HG03575 (cell line): ENCODE data around the gene PSG6.
"Not testable (repeated sequence)": the region's sequence is repeated elsewhere in the genome, so short reads cannot be mapped to it uniquely, and the experiment has no call there.

Experiments used
- ATAC-seq: cut with Tn5 transposase; IDR thresholded peaks from one replicate; pipeline ENCODE4 v1.9.1; 2021; ENCODE audit not compliant: unreplicated experiment, insufficient number of reproducible peaks, low FRiP score; ENCODE audit errors: extremely low read depth

PSG6 gene

GRCh38 chr19:42872608-42873007 is 45.1 kb downstream of the PSG6 start:
- no peak for ATAC-seq

DNA sequence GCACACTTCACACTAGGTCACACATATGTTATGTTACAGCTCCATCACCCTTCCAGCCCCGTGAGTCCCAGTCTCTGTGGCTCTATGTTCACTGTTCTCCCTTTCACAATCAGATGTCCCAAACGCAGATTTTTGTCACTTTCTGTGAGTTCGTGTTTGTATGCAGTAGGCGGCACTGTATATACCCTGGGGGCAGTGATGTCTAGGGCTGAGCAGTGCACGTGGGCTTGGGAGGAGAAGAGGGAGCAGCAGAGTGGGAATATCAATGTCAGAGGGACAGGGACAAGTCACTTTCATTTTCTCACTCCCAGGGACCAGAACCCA is 60.2 kb downstream of the PSG6 start:
- ATAC-seq = no peak

DNA sequence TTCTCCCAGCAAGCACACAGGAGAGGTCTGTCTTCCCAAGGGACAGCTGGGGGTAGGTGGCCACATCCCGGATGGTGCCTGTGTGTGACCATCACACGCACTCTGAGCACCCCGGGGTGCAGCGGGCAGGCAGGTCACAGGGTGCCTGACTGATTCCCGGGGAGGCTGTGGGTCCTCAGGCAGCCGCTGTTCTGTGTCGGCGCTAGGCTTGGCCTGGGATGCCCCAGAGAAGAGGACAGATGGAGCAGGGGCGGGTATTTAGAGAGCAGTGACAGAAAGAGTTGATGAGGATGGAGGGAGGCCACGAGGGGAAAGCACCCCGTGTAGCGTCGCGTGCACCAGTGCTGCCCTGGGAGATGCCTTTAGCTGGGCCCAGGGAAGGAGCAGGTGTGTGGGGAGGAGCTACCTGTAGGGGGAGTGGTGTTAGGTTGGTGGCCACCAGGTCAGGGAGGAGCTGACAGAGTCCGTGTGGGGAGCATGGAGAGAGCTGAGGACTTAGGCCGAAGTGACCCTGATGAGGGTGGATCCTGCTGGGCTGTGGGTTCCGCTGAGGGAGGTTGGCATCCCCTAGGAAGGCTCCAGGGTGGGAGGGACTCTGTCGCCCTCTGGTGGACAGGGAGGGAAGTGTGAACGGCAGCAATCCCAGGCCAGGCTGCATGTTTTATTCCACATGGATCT is 60.7 kb downstream of the PSG6 start:
- not testable (repeated sequence) for ATAC-seq

DNA sequence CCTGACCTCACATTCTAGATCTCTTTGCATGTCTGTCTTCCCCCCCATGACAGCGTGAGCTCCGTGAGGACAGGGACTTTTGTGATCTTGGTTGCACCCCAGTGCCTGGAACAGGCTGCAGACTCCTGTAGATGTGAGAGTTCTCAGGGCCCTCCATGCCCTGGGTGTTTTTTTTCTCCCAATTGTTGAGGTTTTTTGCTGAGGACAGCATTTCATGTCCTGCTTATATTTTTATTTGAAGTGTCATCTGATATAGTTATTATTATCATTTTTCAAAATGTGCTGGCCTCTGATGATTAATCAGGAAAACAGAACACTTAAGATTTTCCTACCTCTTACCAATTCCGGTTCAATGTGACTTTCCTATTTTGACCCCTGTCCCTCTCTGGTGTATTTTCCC is 62.9 kb downstream of the PSG6 start:
- not testable (repeated sequence) for ATAC-seq

DNA sequence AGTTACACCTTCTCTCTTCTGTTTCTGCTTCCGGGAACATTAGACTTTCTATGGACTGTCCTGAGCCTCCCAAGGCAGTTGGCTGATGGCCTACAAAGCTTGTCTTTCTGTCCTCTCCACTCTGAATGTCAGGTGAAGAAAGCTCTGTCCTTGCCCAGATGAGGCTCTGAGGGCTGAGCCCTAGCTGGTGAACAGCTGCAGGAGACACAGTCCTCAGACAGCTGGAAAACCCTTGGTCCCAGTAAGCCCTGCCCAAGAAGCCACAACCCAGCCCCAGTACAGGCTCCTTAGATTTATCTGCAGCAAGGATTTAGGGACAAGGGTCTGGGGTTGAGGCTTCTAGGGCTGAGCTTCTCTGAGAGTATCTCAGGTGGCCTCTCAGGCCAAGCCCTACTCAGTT is 64.5 kb downstream of the PSG6 start:
- ATAC-seq = not testable (repeated sequence)

GRCh38 chr19:42852821-42853220 is 64.9 kb downstream of the PSG6 start:
- not testable (repeated sequence) for ATAC-seq
